Spleen (tissue), 11 donors: ENCODE results near the gene ATP10B. TPM values are rescaled to one million over a fixed set of nuclear protein-coding genes. Genes with fewer than 3 reads are reported as not detected.

Experiments
- DNase-seq: peaks from one replicate; pipeline ENCODE4 v3.0.0-alpha.2; 2020
- H3K27ac ChIP-seq, 8 donors: fragments of 200-600 bp; sonication (generic) in 7 of 8; 1 replicate in 4 of 8; 2 replicates in 4 of 8; pipeline versions ENCODE4 v1.5.0 to v1.8.0; 2016 to 2021; ENCODE audit warnings: inconsistent platforms in 4 of 8, mild to moderate bottlenecking in 4 of 8, moderate library complexity in 1 of 8
- H3K27me3 ChIP-seq, 7 donors: fragments of 200-600 bp; sonication (generic) in 6 of 7; replicated peaks in 1 of 7; 1 replicate in 4 of 7; 2 replicates in 3 of 7; pipeline versions ENCODE4 v1.5.0 to v1.8.0; 2016 to 2021; ENCODE audit warnings: inconsistent platforms in 3 of 7, mild to moderate bottlenecking in 1 of 7
- H3K36me3 ChIP-seq, 6 donors: fragments of 200-600 bp; sonication (generic) in 5 of 6; 1 replicate in 4 of 6; 2 replicates in 2 of 6; pipeline versions ENCODE4 v1.5.0 to v1.8.0; 2016 to 2021; ENCODE audit warnings: inconsistent platforms in 2 of 6
- H3K4me1 ChIP-seq, 6 donors: fragments of 200-600 bp; sonication (generic) in 5 of 6; 1 replicate in 3 of 6; 2 replicates in 3 of 6; pipeline versions ENCODE4 v1.5.0 to v1.8.0; 2016 to 2021; ENCODE audit warnings: inconsistent platforms in 3 of 6
- H3K4me3 ChIP-seq, 8 donors: fragments of 200-600 bp; sonication (generic) in 7 of 8; 1 replicate in 4 of 8; 2 replicates in 4 of 8; pipeline versions ENCODE4 v1.5.0 to v1.8.0; 2016 to 2021; ENCODE audit warnings: inconsistent platforms in 4 of 8, mild to moderate bottlenecking in 4 of 8, moderate library complexity in 2 of 8
- H3K9me3 ChIP-seq, 8 donors: fragments of 200-600 bp; sonication (generic) in 7 of 8; 1 replicate in 4 of 8; 2 replicates in 4 of 8; pipeline versions ENCODE4 v1.5.0 to v1.8.0; 2016 to 2021; ENCODE audit warnings: inconsistent platforms in 4 of 8
- POLR2A ChIP-seq, 3 donors: fragments of 450-650 bp; IDR thresholded peaks; one replicate each; pipeline ENCODE4 v1.5.1; 2017; ENCODE audit warnings: antibody characterized with exemption in 3 of 3, mild to moderate bottlenecking in 1 of 3
- POLR2AphosphoS5 ChIP-seq, 3 donors: sonication (generic); formaldehyde crosslinking; IDR thresholded peaks; one replicate each; pipeline ENCODE4 v1.5.1; 2017; ENCODE audit warnings: antibody characterized with exemption in 3 of 3
- WGBS, 5 donors: extraction: QIAGEN DNeasy Blood & Tissue Kit in 3 of 5; methylation state at CpG; one replicate each; pipeline versions ENCODE4 v1.1.5 to v1.1.7; 2013 to 2018; 5-methylcytosine and 5-hydroxymethylcytosine counted together
- intact Hi-C: fragments of 100-400 bp; cut with DNase I; formaldehyde crosslinking; loops from one replicate; pipeline ENCODE4 v1.15.0; 2023; ENCODE audit warnings: low total_unique reads
- polyA plus RNA-seq, 3 donors: library from polyadenylated mRNA; stranded (reverse); fragments of 200-250 nt; gene quantifications; one replicate each; pipeline ENCODE4 v1.2.1, GENCODE V29; 2013
- total RNA-seq, 7 donors: library from RNA; depleted of rRNA in 3 of 7; stranded (reverse); fragments of >200 nt in 3 of 7; fragmentation: NEBNext Ultra II Directional in 4 of 7; extraction: Animal tissue kit (Norgen Biotek cat#: 25700) in 4 of 7; gene quantifications; one replicate each; pipeline versions ENCODE4 v1.1.0 to v1.2.1, GENCODE V29; 2016 to 2021
- TF ChIP-seq, protein P1 (sequence below), 11 experiments: fragments of 200-600 bp in 7 of 11; fragments of 450-650 bp in 4 of 11; sonication (generic) in 4 of 11; IDR thresholded peaks in 8 of 11; conservative IDR thresholded peaks in 3 of 11; 1 replicate in 7 of 11; 2 replicates in 4 of 11; pipeline versions ENCODE4 v1.4.0 to v1.8.0; 2016 to 2021; ENCODE audit warnings: antibody characterized with exemption in 11 of 11, inconsistent platforms in 4 of 11, mild to moderate bottlenecking in 1 of 11
- donor health status: healthy with polysubstance abuse.
- donor health status: DM: no; HTN: no; CAD: no; lungs with moderate emphysema.
- donor health status: DM: no; HTN: no; CAD: no.
- donor health status: Bipolar disorder and iron deficiency.
- donor health status: healthy.
- donor health status: DM: no; HTN: no; CAD: no.
- donor health status: DM: yes; HTN: yes; CAD: no.

The ATP10B gene
- total and polyA plus RNA-seq, 10 donors = 0.06 TPM; not detected in 9

GRCh38 chr5:160542840-160543239 is 309.2 kb downstream of the ATP10B start:
- no peaks in the 10 kb centered on the region for H3K36me3 ChIP-seq
- no peak overlapping the region for H3K4me3 ChIP-seq
- peaks cover 0 to 5% (median 0%) of the 10 kb centered on the region in 7 donors for H3K27me3 ChIP-seq
- no peaks in the 10 kb centered on the region for H3K4me1 ChIP-seq
- no peak for TF ChIP-seq POLR2AphosphoS5 (IDR thresholded peaks at IDR 0.05)
- TF ChIP-seq, protein P1, sequence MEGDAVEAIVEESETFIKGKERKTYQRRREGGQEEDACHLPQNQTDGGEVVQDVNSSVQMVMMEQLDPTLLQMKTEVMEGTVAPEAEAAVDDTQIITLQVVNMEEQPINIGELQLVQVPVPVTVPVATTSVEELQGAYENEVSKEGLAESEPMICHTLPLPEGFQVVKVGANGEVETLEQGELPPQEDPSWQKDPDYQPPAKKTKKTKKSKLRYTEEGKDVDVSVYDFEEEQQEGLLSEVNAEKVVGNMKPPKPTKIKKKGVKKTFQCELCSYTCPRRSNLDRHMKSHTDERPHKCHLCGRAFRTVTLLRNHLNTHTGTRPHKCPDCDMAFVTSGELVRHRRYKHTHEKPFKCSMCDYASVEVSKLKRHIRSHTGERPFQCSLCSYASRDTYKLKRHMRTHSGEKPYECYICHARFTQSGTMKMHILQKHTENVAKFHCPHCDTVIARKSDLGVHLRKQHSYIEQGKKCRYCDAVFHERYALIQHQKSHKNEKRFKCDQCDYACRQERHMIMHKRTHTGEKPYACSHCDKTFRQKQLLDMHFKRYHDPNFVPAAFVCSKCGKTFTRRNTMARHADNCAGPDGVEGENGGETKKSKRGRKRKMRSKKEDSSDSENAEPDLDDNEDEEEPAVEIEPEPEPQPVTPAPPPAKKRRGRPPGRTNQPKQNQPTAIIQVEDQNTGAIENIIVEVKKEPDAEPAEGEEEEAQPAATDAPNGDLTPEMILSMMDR (IDR thresholded peaks at IDR 0.05 in 8 of 11, conservative IDR thresholded peaks at IDR 0.05 in 3 of 11) = no peak
- TF ChIP-seq POLR2A (IDR thresholded peaks at IDR 0.05) = no peak
- H3K27ac ChIP-seq = no peak overlapping the region
- WGBS, 5 donors = 80 to 86% (median 84%) methylated on average over 2 of the region's 2 CpGs
- DNase-seq = no peak
- intact Hi-C loops = no loop called here
- peaks cover 0 to 8% (median 0%) of the 10 kb centered on the region in 8 donors for H3K9me3 ChIP-seq

- WGBS, 5 donors = 84 to 93% (median 89%) methylated on average over 4 of the region's 4 CpGs
- Histone ChIP-seq H3K27me3 (peaks cover 0 to 5% (median 0%) of the 10 kb centered on the region in 7 donors), H3K36me3 (no peaks in the 10 kb centered on the region), H3K4me3 (no peak overlapping the region), H3K9me3 (peaks cover 0 to 8% (median 0%) of the 10 kb centered on the region in 8 donors), H3K27ac (no peak overlapping the region), H3K4me1 (no peaks in the 10 kb centered on the region)
- intact Hi-C loops = no loop called here
- DNase-seq = no peak
- TF ChIP-seq, protein P1 (IDR thresholded peaks at IDR 0.05 in 8 of 11, conservative IDR thresholded peaks at IDR 0.05 in 3 of 11) = no peak
- TF ChIP-seq POLR2A (IDR thresholded peaks at IDR 0.05) (no peak), POLR2AphosphoS5 (IDR thresholded peaks at IDR 0.05) (no peak)
Measured at GRCh38 chr5:160542281-160542680, 309.7 kb downstream of the ATP10B start.

- intact Hi-C loops = no loop called here
- 51 to 90% (median 76%) methylated on average over 1 of the region's 1 CpG for WGBS, 5 donors
- no peaks in the 10 kb centered on the region for H3K4me1 ChIP-seq
- H3K36me3 ChIP-seq = no peaks in the 10 kb centered on the region
- TF ChIP-seq POLR2AphosphoS5 (IDR thresholded peaks at IDR 0.05) (no peak), POLR2A (IDR thresholded peaks at IDR 0.05) (no peak)
- TF ChIP-seq, protein P1 (IDR thresholded peaks at IDR 0.05 in 8 of 11, conservative IDR thresholded peaks at IDR 0.05 in 3 of 11) = no peak
- no peaks in the 10 kb centered on the region for H3K9me3 ChIP-seq
- no peak for DNase-seq
- no peak overlapping the region for H3K27ac ChIP-seq
- no peak overlapping the region for H3K4me3 ChIP-seq
- peaks cover 0 to 5% (median 0%) of the 10 kb centered on the region in 7 donors for H3K27me3 ChIP-seq
Measured at GRCh38 chr5:160539431-160539830, 312.6 kb downstream of the ATP10B start.

GRCh38 chr5:160537940-160538339 is 314.1 kb downstream of the ATP10B start:
- no peak overlapping the region for H3K4me3 ChIP-seq
- peaks cover 0 to 5% (median 0%) of the 10 kb centered on the region in 7 donors for H3K27me3 ChIP-seq
- 78 to 96% (median 87%) methylated on average over 3 to 4 of the region's 4 CpGs for WGBS, 5 donors
- H3K9me3 ChIP-seq = no peaks in the 10 kb centered on the region
- no peak for TF ChIP-seq POLR2AphosphoS5 (IDR thresholded peaks at IDR 0.05)
- TF ChIP-seq, protein P1 (IDR thresholded peaks at IDR 0.05 in 8 of 11, conservative IDR thresholded peaks at IDR 0.05 in 3 of 11) = no peak
- no peak for TF ChIP-seq POLR2A (IDR thresholded peaks at IDR 0.05)
- DNase-seq = no peak
- no peaks in the 10 kb centered on the region for H3K36me3 ChIP-seq
- intact Hi-C loops = no loop called here
- H3K27ac ChIP-seq = no peak overlapping the region
- H3K4me1 ChIP-seq = no peaks in the 10 kb centered on the region
